ENCODE measurements around the gene RPUSD1.
"Not testable (repeated sequence)": the region's sequence is repeated elsewhere in the genome, so short reads cannot be mapped to it uniquely, and the experiment has no call there.

RPUSD1 gene

GRCh38 chr16:787978-788398, at the start of gene RPUSD1:
Gene RPUSD1 (minus strand): TSS chr16:788381. CDS start chr16:787737, 644 bp downstream.
- no peak for DNase-seq

- DNase-seq: not testable (repeated sequence)
These were observed 48.6 kb upstream of the RPUSD1 start for GRCh38 chr16:836822-837221.

GRCh38 chr16:836221-836620, 48.0 kb upstream of the RPUSD1 start:
- DNase-seq: no peak

- DNase-seq: no peak
These were observed 47.2 kb upstream of the RPUSD1 start for GRCh38 chr16:835373-835772.

- no peak for DNase-seq
These were observed 45.2 kb upstream of the RPUSD1 start for GRCh38 chr16:833411-833810.

- DNase-seq: no peak
These were observed 44.6 kb upstream of the RPUSD1 start for GRCh38 chr16:832652-833336.

- DNase-seq: no peak
These were observed 43.6 kb upstream of the RPUSD1 start for GRCh38 chr16:831571-832413.

- DNase-seq: no peak
These were observed 42.8 kb upstream of the RPUSD1 start for GRCh38 chr16:830871-831570.

- no peak for DNase-seq
These were observed 42.1 kb upstream of the RPUSD1 start for GRCh38 chr16:830107-830870.

GRCh38 chr16:828891-829290, 40.7 kb upstream of the RPUSD1 start:
- DNase-seq: no peak

- no peak for DNase-seq
These were observed 39.3 kb upstream of the RPUSD1 start for GRCh38 chr16:827513-827912.

GRCh38 chr16:825341-826061, 37.3 kb upstream of the RPUSD1 start:
- no peak for DNase-seq

- no peak for DNase-seq
These were observed 36.4 kb upstream of the RPUSD1 start for GRCh38 chr16:824601-825000.

GRCh38 chr16:824194-824593, 36.0 kb upstream of the RPUSD1 start:
- DNase-seq: no peak

GRCh38 chr16:822909-823297, 34.7 kb upstream of the RPUSD1 start:
- DNase-seq: no peak

GRCh38 chr16:822174-822908, 34.2 kb upstream of the RPUSD1 start:
- DNase-seq: no peak

GRCh38 chr16:821751-822150, 33.6 kb upstream of the RPUSD1 start:
- no peak for DNase-seq

GRCh38 chr16:820748-821147, 32.6 kb upstream of the RPUSD1 start:
- DNase-seq: no peak

- DNase-seq: not testable (repeated sequence)
These were observed 31.8 kb upstream of the RPUSD1 start for GRCh38 chr16:820044-820408.

- no peak for DNase-seq
These were observed 31.3 kb upstream of the RPUSD1 start for GRCh38 chr16:819336-820043.

- no peak for DNase-seq
These were observed 30.4 kb upstream of the RPUSD1 start for GRCh38 chr16:818592-818991.

Data from cerebellar nuclear complex (tissue), 1 donor.